Pancreas (tissue), 10 donors: ENCODE measurements around the gene TMEM101. TPM values are rescaled to one million over a fixed set of nuclear protein-coding genes. Genes with fewer than 3 reads are reported as not detected.
"Not testable (repeated sequence)": the region's sequence is repeated elsewhere in the genome, so short reads cannot be mapped to it uniquely, and the experiment has no call there.

Experiments
- ATAC-seq, 4 donors: fragments of 200-7000 bp; cut with Tn5 transposase; one replicate each; pipeline versions ENCODE4 v1.8.0 to v1.9.1; 2020; ENCODE audit warnings: mild to moderate bottlenecking in 4 of 4, moderate library complexity in 4 of 4
- DNase-seq, 6 donors: peaks; one replicate each; pipeline ENCODE4 v3.0.0-alpha.2; 2020
- FAIRE-seq: peaks from 2 replicates; lab custom pipeline; 2012; peaks lifted over from hg19 to GRCh38; lab: Jason Lieb, UNC
- H3K27ac ChIP-seq, 4 donors: fragments of 200-600 bp; sonication (generic); 1 replicate in 3 of 4; 2 replicates in 1 of 4; pipeline versions ENCODE4 v1.5.0 to v1.8.0; 2020
- H3K27me3 ChIP-seq, 4 donors: fragments of 200-600 bp; one replicate each; pipeline ENCODE4 v1.8.0; 2021
- H3K36me3 ChIP-seq, 3 donors: fragments of 200-600 bp; sonication (generic) in 1 of 3; one replicate each; pipeline versions ENCODE4 v1.5.0 to v1.8.0; 2020 to 2021
- H3K4me1 ChIP-seq, 3 donors: fragments of 200-600 bp; one replicate each; pipeline ENCODE4 v1.8.0; 2021
- H3K4me3 ChIP-seq, 4 donors: fragments of 200-600 bp; sonication (generic) in 2 of 4; one replicate each; pipeline versions ENCODE4 v1.5.0 to v1.8.0; 2020 to 2021
- H3K9me3 ChIP-seq, 4 donors: fragments of 200-600 bp; one replicate each; pipeline ENCODE4 v1.8.0; 2021
- CTCF ChIP-seq, 4 donors: fragments of 200-600 bp; sonication (generic) in 3 of 4; IDR thresholded peaks; one replicate each; pipeline versions ENCODE4 v1.5.0 to v1.8.0; 2021; ENCODE audit warnings: antibody characterized with exemption in 4 of 4
- WGBS, 2 donors: extraction: QIAGEN DNeasy Blood & Tissue Kit; methylation state at CpG; one replicate each; pipeline ENCODE4 v1.1.7; 2013; 5-methylcytosine and 5-hydroxymethylcytosine counted together
- intact Hi-C, 3 donors: fragments of 100-400 bp; cut with DNase I; formaldehyde crosslinking; loops; one replicate each; pipeline versions ENCODE4 v1.11.1 to v1.14.2; 2022
- polyA plus RNA-seq, 2 donors: library from polyadenylated mRNA; stranded (reverse); fragments of 200-250 nt; gene quantifications; one replicate each; pipeline ENCODE4 v1.2.3, GENCODE V29; 2013
- total RNA-seq, 6 donors: library from RNA; stranded (reverse); fragmentation: NEBNext Ultra II Directional in 4 of 6; extraction: Animal tissue kit (Norgen Biotek cat#: 25700) in 4 of 6; gene quantifications; one replicate each; pipeline versions ENCODE4 v1.2.1 to v1.2.4, GENCODE V29; 2021 to 2023
- donor health status: healthy with polysubstance abuse.
- donor health status: DM: no; HTN: no; CAD: no; lungs with moderate emphysema.
- donor health status: DM: no; HTN: no; CAD: no.
- donor health status: control.
- donor health status: control.
- donor health status: Bipolar disorder and iron deficiency.
- donor health status: DM: yes; HTN: yes; CAD: no.
- donor health status: DM: no; HTN: no; CAD: no.
- donor health status: DM: no; HTN: no; CAD: no.
- donor health status: DM: yes; HTN: yes; CAD: no.

The TMEM101 gene
- total and polyA plus RNA-seq, 8 donors = 14.4 to 22.7 (median 19.6) TPM

GRCh38 chr17:44044071-44044470, 29.3 kb upstream of the TMEM101 start:
- no peak for FAIRE-seq
- WGBS, 2 donors = 59 to 85% methylated on average over 1 of the region's 1 CpG
- H3K36me3 ChIP-seq = peaks cover 0 to under 1% (median 0%) of the 10 kb centered on the region in 3 donors
- peaks cover 0 to 6% (median 0%) of the 10 kb centered on the region in 3 donors for H3K4me1 ChIP-seq
- intact Hi-C loops = no loop called here
- H3K27ac ChIP-seq = no peak overlapping the region
- ATAC-seq = no peak
- H3K27me3 ChIP-seq = no peaks in the 10 kb centered on the region
- no peak overlapping the region for H3K4me3 ChIP-seq
- DNase-seq = no peak
- H3K9me3 ChIP-seq = no peaks in the 10 kb centered on the region
- TF ChIP-seq CTCF (IDR thresholded peaks at IDR 0.05) = no peak

GRCh38 chr17:44043272-44043696, 28.5 kb upstream of the TMEM101 start:
- Histone ChIP-seq H3K4me1 (peaks cover 0 to 6% (median 0%) of the 10 kb centered on the region in 3 donors), H3K9me3 (no peaks in the 10 kb centered on the region), H3K27ac (no peak overlapping the region), H3K27me3 (no peaks in the 10 kb centered on the region), H3K36me3 (no peaks in the 10 kb centered on the region), H3K4me3 (no peak overlapping the region)
- FAIRE-seq (no peak), DNase-seq (no peak), ATAC-seq (peak in 1 of 4 donors; percentile 39)
- WGBS, 2 donors = 72 to 83% methylated on average over 4 of the region's 4 CpGs
- intact Hi-C loops = no loop called here
- TF ChIP-seq CTCF (IDR thresholded peaks at IDR 0.05) = no peak

GRCh38 chr17:44039829-44040635, 25.3 kb upstream of the TMEM101 start:
- DNase-seq (no peak), ATAC-seq (peak in 1 of 4 donors; percentile 23), FAIRE-seq (no peak)
- WGBS, 2 donors = 67 to 78% methylated on average over 6 of the region's 6 CpGs
- Histone ChIP-seq H3K27me3 (no peaks in the 10 kb centered on the region), H3K36me3 (peaks cover 4 to 16% (median 5%) of the 10 kb centered on the region in 3 donors), H3K9me3 (no peaks in the 10 kb centered on the region), H3K4me3 (no peak overlapping the region), H3K27ac (no peak overlapping the region), H3K4me1 (peaks cover 0 to 6% (median 0%) of the 10 kb centered on the region in 3 donors)
- intact Hi-C loops = no loop called here
- TF ChIP-seq CTCF (IDR thresholded peaks at IDR 0.05) = no peak

GRCh38 chr17:44038604-44039011, 23.8 kb upstream of the TMEM101 start:
- H3K27ac ChIP-seq = no peak overlapping the region
- peaks cover 0 to 6% (median 0%) of the 10 kb centered on the region in 3 donors for H3K4me1 ChIP-seq
- intact Hi-C loops = no loop called here
- H3K9me3 ChIP-seq = no peaks in the 10 kb centered on the region
- no peak for DNase-seq
- peaks cover 4 to 16% (median 5%) of the 10 kb centered on the region in 3 donors for H3K36me3 ChIP-seq
- H3K27me3 ChIP-seq = no peaks in the 10 kb centered on the region
- FAIRE-seq = no peak
- TF ChIP-seq CTCF (IDR thresholded peaks at IDR 0.05) = no peak
- 85 to 86% methylated on average over 3 of the region's 3 CpGs for WGBS, 2 donors
- ATAC-seq = no peak
- no peak overlapping the region for H3K4me3 ChIP-seq

- 92 to 93% methylated on average over 2 of the region's 2 CpGs for WGBS, 2 donors
- TF ChIP-seq CTCF (IDR thresholded peaks at IDR 0.05) = no peak
- Histone ChIP-seq H3K9me3 (no peaks in the 10 kb centered on the region), H3K27me3 (no peaks in the 10 kb centered on the region), H3K36me3 (peaks cover 4 to 17% (median 5%) of the 10 kb centered on the region in 3 donors), H3K4me1 (peaks cover 0 to 6% (median 0%) of the 10 kb centered on the region in 3 donors), H3K27ac (no peak overlapping the region), H3K4me3 (no peak overlapping the region)
- no peak for ATAC-seq
- no peak for DNase-seq
- no peak for FAIRE-seq
- intact Hi-C loops = no loop called here
Measured at GRCh38 chr17:44037471-44037870, 22.7 kb upstream of the TMEM101 start.

- H3K27me3 ChIP-seq, FAIRE-seq, H3K27ac ChIP-seq, H3K4me1 ChIP-seq, H3K4me3 ChIP-seq, H3K9me3 ChIP-seq, DNase-seq, intact Hi-C loops, ATAC-seq: not testable (repeated sequence)
- WGBS, 2 donors = no CpG with 5 or more reads among the region's 3 CpGs
- H3K36me3 ChIP-seq = peaks cover 4 to 24% (median 5%) of the 10 kb centered on the region in 3 donors
Measured at GRCh38 chr17:44034688-44035087, 19.9 kb upstream of the TMEM101 start.
